ENCODE results near the gene CREG2. TPM values are rescaled to one million over a fixed set of nuclear protein-coding genes. Genes with fewer than 3 reads are reported as not detected.

CREG2 gene
- total RNA-seq, 1 experiment from 2014 or later = 0.21 TPM

- ATAC-seq (no peak), DNase-seq (ENCODE audit: low read depth, low spot score) (no peak)
- peaks cover 7% of the 10 kb centered on the region for H3K4me1 ChIP-seq (ENCODE audit: control insufficient read depth, insufficient read depth, low read length)
- H3K36me3 ChIP-seq (ENCODE audit: control insufficient read depth, insufficient read depth, low read length) = no peaks in the 10 kb centered on the region; the same call in 1 of the 2 replicates
- H3K9me3 ChIP-seq (ENCODE audit: control insufficient read depth, insufficient read depth, low read depth, low read length) = no peaks in the 10 kb centered on the region
- in situ Hi-C loops (cut with HindIII; ENCODE audit: low pct_unique_long_range_greater_than_20kb, low sequenced_read_pairs) (no loop called here), intact Hi-C loops (cut with micrococcal nuclease; ENCODE audit: unreplicated experiment) (no loop called here)
- POLR2A ChIA-PET = no interaction called here
- CTCF ChIA-PET = no interaction called here
- H3K27ac ChIP-seq (ENCODE audit: low read length) = no peak overlapping the region
- H3K4me3 ChIP-seq (ENCODE audit: low read depth in 2 of 2, low read length in 2 of 2) = no peak overlapping the region
- BruUV-seq (replicated peaks) = no TSS peak
- TF ChIP-seq REST (IDR thresholded peaks at IDR 0.05; ENCODE audit: insufficient read depth in 1 of 2, low read depth in 2 of 2, low read length in 1 of 2) = no peak
- TF ChIP-seq TCF7L2 (IDR thresholded peaks at IDR 0.05; ENCODE audit: low read depth, low read length) = no peak
- TF ChIP-seq SIN3A (IDR thresholded peaks at IDR 0.05; ENCODE audit: borderline replicate concordance, insufficient read depth, low read depth, low read length) = no peak
- no peak for TF ChIP-seq POLR2AphosphoS5 (IDR thresholded peaks at IDR 0.05; ENCODE audit: low read depth, low read length)
- TF ChIP-seq CTCF (IDR thresholded peaks at IDR 0.05) = no peak
- H3K27me3 ChIP-seq (ENCODE audit: control insufficient read depth, insufficient read depth, low read length) = 0 out of 2 replicates have a peak, but pooled peaks cover 2% of the 10 kb centered on the region
Observed at GRCh38 chr2:101310834-101311695, 76.2 kb downstream of the CREG2 start.

GRCh38 chr2:101310090-101310833 is 77.0 kb downstream of the CREG2 start:
- Histone ChIP-seq H3K4me1 (ENCODE audit: control insufficient read depth, insufficient read depth, low read length) (peaks cover 14% of the 10 kb centered on the region), H3K36me3 (ENCODE audit: control insufficient read depth, insufficient read depth, low read length) (no peaks in the 10 kb centered on the region; the same call in 1 of the 2 replicates), H3K27me3 (ENCODE audit: control insufficient read depth, insufficient read depth, low read length) (no peaks in the 10 kb centered on the region), H3K9me3 (ENCODE audit: control insufficient read depth, insufficient read depth, low read depth, low read length) (no peaks in the 10 kb centered on the region), H3K27ac (ENCODE audit: low read length) (no peak overlapping the region), H3K4me3 (ENCODE audit: low read depth in 2 of 2, low read length in 2 of 2) (no peak overlapping the region)
- ChIA-PET CTCF (no interaction called here), POLR2A (no interaction called here)
- no peak for TF ChIP-seq TCF7L2 (IDR thresholded peaks at IDR 0.05; ENCODE audit: low read depth, low read length)
- TF ChIP-seq REST (IDR thresholded peaks at IDR 0.05; ENCODE audit: insufficient read depth in 1 of 2, low read depth in 2 of 2, low read length in 1 of 2) = no peak
- ATAC-seq (no peak), DNase-seq (ENCODE audit: low read depth, low spot score) (no peak)
- intact Hi-C loops (cut with micrococcal nuclease; ENCODE audit: unreplicated experiment) = no loop called here
- BruUV-seq (replicated peaks) = no TSS peak
- in situ Hi-C loops (cut with HindIII; ENCODE audit: low pct_unique_long_range_greater_than_20kb, low sequenced_read_pairs) = no loop called here
